RWPE2 (cell line): ENCODE measurements around the gene STEAP3.

Experiments
- ATAC-seq: fragments of 200-7000 bp; cut with Tn5 transposase; 3 replicates; pipeline ENCODE4 v1.9.1; 2021; ENCODE audit warnings: low read depth
- DNase-seq: peaks from one replicate; pipeline ENCODE4 v3.0.0-alpha.2; 2020; ENCODE audit warnings: low spot score
- H3K27ac ChIP-seq: fragments of 450-650 bp; 2 replicates; pipeline ENCODE4 v1.5.1; 2017; ENCODE audit warnings: mild to moderate bottlenecking; ENCODE audit not compliant: poor library complexity, severe bottlenecking
- H3K27me3 ChIP-seq: fragments of 250-450 bp; sonication (Bioruptor Pico); 2 replicates; pipeline ENCODE4 v1.5.1; 2021; ENCODE audit warnings: mild to moderate bottlenecking, moderate library complexity; ENCODE audit not compliant: insufficient read depth, poor library complexity, severe bottlenecking
- H3K36me3 ChIP-seq: fragments of 250-450 bp; sonication (Bioruptor Pico); 2 replicates; pipeline ENCODE4 v1.5.1; 2020; ENCODE audit warnings: low read depth, mild to moderate bottlenecking, moderate library complexity
- H3K4me1 ChIP-seq: fragments of 250-450 bp; sonication (Bioruptor Pico); 2 replicates; pipeline ENCODE4 v1.5.1; 2021; ENCODE audit warnings: mild to moderate bottlenecking, moderate library complexity; ENCODE audit not compliant: insufficient read depth, poor library complexity, severe bottlenecking
- H3K4me3 ChIP-seq: fragments of 250-450 bp; sonication (Bioruptor Pico); 2 replicates; pipeline ENCODE4 v1.5.1; 2021; ENCODE audit warnings: mild to moderate bottlenecking, moderate library complexity; ENCODE audit not compliant: severe bottlenecking
- H3K9me3 ChIP-seq: fragments of 250-450 bp; sonication (Bioruptor Pico); 2 replicates; pipeline ENCODE4 v1.5.1; 2021; ENCODE audit warnings: mild to moderate bottlenecking, moderate library complexity; ENCODE audit not compliant: severe bottlenecking
- CTCF ChIP-seq: fragments of 450-650 bp; IDR thresholded peaks from one replicate; pipeline ENCODE4 v1.5.1; 2017; ENCODE audit warnings: mild to moderate bottlenecking, moderate library complexity; ENCODE audit not compliant: poor library complexity, severe bottlenecking

STEAP3 gene

GRCh38 chr2:119197529-119198239, 25.9 kb upstream of the STEAP3 start:
- no peaks in the 10 kb centered on the region for H3K36me3 ChIP-seq
- no peaks in the 10 kb centered on the region for H3K9me3 ChIP-seq
- no peak for TF ChIP-seq CTCF
- DNase-seq (no peak), ATAC-seq (no peak)
- H3K4me1 ChIP-seq = peaks cover 15% of the 10 kb centered on the region
- no peaks in the 10 kb centered on the region for H3K27me3 ChIP-seq
- H3K4me3 ChIP-seq = no peak overlapping the region
- H3K27ac ChIP-seq = no peak overlapping the region

DNA sequence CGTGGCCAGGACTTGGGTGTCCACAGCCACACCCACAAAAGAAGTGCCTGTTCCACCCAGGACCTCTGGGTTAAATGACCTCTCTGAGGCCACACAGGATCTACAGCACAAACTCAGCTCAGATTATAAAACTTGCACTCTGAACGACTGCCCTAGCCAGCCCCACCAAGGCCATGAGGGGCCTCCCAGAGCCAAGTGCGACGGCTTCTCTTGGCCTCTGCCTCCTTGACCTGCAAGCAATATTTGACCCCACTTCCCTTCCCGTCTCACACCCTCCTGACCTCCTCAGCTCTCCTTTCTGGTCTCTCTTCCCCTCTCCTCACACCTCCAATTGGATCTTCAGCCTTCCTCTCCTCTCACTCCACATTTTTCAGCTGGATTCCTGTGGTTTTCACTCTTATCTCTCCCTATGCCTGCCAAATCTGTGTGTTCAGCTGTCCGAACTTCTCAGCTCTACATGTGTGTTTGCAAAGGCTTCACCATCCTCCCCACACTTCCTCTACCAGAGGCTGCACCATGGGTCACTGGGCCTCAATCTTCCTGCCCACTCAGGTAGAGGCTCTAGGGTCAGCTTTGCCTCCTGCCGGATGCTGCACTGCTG, 25.3 kb upstream of the STEAP3 start:
- H3K27ac ChIP-seq = no peak overlapping the region
- no peaks in the 10 kb centered on the region for H3K36me3 ChIP-seq
- TF ChIP-seq CTCF = no peak
- no peak for DNase-seq
- H3K27me3 ChIP-seq = no peaks in the 10 kb centered on the region
- H3K9me3 ChIP-seq = no peaks in the 10 kb centered on the region
- H3K4me3 ChIP-seq = no peak overlapping the region
- peaks cover 15% of the 10 kb centered on the region for H3K4me1 ChIP-seq
- ATAC-seq = no peak

GRCh38 chr2:119201815-119202214, 21.8 kb upstream of the STEAP3 start:
- H3K36me3 ChIP-seq = no peaks in the 10 kb centered on the region
- TF ChIP-seq CTCF = no peak
- DNase-seq (no peak), ATAC-seq (no peak)
- H3K4me1 ChIP-seq = peaks cover 4% of the 10 kb centered on the region
- no peak overlapping the region for H3K27ac ChIP-seq
- H3K9me3 ChIP-seq = no peaks in the 10 kb centered on the region
- H3K27me3 ChIP-seq = no peaks in the 10 kb centered on the region
- no peak overlapping the region for H3K4me3 ChIP-seq

DNA sequence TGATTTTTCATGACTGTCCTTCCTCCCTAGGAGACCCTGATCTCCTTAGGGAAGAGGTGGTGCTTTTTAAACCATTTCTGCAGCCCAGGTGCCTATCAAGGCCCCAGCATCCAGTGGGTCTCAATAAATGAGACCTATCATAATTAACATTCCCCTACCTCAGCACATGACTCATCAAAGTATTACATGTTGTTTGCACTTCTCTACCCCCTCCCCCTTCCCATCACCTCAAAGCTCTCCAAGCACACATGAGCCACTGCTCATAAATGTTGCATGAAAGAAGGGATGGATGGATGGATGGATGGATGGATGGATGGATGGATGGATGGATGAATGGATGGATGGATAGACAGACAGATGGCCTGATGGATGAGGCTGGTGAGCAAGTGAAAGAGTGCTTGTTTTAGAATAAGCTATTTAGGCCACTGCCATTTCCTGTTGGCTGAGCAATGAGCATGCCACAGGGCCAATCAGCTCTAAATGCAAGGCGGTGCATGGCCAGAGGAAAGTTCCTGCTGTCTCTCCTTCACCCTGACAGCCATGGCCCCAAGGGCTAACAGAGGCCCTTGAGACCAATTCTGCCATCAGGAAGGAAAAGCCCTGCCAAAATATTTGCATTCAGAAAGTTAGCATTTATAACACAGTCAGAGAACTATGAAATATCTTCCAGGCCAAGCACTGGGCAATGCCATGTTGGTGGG, 20.9 kb upstream of the STEAP3 start:
- no peaks in the 10 kb centered on the region for H3K27me3 ChIP-seq
- ATAC-seq = no peak
- no peak for DNase-seq
- no peaks in the 10 kb centered on the region for H3K9me3 ChIP-seq
- H3K27ac ChIP-seq = no peak overlapping the region
- no peaks in the 10 kb centered on the region for H3K4me1 ChIP-seq
- no peaks in the 10 kb centered on the region for H3K36me3 ChIP-seq
- H3K4me3 ChIP-seq = no peak overlapping the region
- no peak for TF ChIP-seq CTCF
